ENCODE data around the gene MECP2.

Gene MECP2

GRCh38 chrX:154030266-154030665 lies 67.3 kb downstream of the MECP2 start:
- Histone ChIP-seq H3K4me1 (ENCODE audit: low read depth, poor library complexity, severe bottlenecking) (no peaks in the 10 kb centered on the region), H3K79me2 (ENCODE audit: insufficient read depth, low read depth) (no peaks in the 10 kb centered on the region; the same call in 1 of the 2 replicates), H3K27ac (no peak overlapping the region), H3K4me2 (no peak overlapping the region), H3K27me3 (ENCODE audit: insufficient read depth, low read depth) (no peaks in the 10 kb centered on the region), H2AFZ (ENCODE audit: low read depth) (no peak overlapping the region), H3K36me3 (ENCODE audit: insufficient read depth) (no peaks in the 10 kb centered on the region), H3K4me3 (IDR thresholded peaks at IDR 0.05; ENCODE audit: insufficient read depth, low read depth, low read length) (no peak overlapping the region), H4K20me1 (ENCODE audit: insufficient read depth) (no peaks in the 10 kb centered on the region), H3K9ac (no peak overlapping the region)
- no peak for TF ChIP-seq CTCF (conservative IDR thresholded peaks at IDR 0.05; ENCODE audit: low read depth, low read length)

GRCh38 chrX:154029439-154029838 lies 68.1 kb downstream of the MECP2 start:
- Histone ChIP-seq H3K4me2 (no peak overlapping the region), H3K79me2 (ENCODE audit: insufficient read depth, low read depth) (no peaks in the 10 kb centered on the region), H3K4me3 (IDR thresholded peaks at IDR 0.05; ENCODE audit: insufficient read depth, low read depth, low read length) (no peak overlapping the region), H3K27me3 (ENCODE audit: insufficient read depth, low read depth) (no peaks in the 10 kb centered on the region), H3K27ac (no peak overlapping the region), H3K36me3 (ENCODE audit: insufficient read depth) (no peaks in the 10 kb centered on the region), H3K4me1 (ENCODE audit: low read depth, poor library complexity, severe bottlenecking) (no peaks in the 10 kb centered on the region), H4K20me1 (ENCODE audit: insufficient read depth) (no peaks in the 10 kb centered on the region), H3K9ac (no peak overlapping the region), H2AFZ (ENCODE audit: low read depth) (no peak overlapping the region)
- no peak for TF ChIP-seq CTCF (conservative IDR thresholded peaks at IDR 0.05; ENCODE audit: low read depth, low read length)

GRCh38 chrX:154028502-154029184 lies 68.9 kb downstream of the MECP2 start:
- no peaks in the 10 kb centered on the region for H3K36me3 ChIP-seq (ENCODE audit: insufficient read depth)
- no peaks in the 10 kb centered on the region for H4K20me1 ChIP-seq (ENCODE audit: insufficient read depth)
- no peak overlapping the region for H2AFZ ChIP-seq (ENCODE audit: low read depth)
- no peaks in the 10 kb centered on the region for H3K79me2 ChIP-seq (ENCODE audit: insufficient read depth, low read depth)
- H3K4me1 ChIP-seq (ENCODE audit: low read depth, poor library complexity, severe bottlenecking): no peaks in the 10 kb centered on the region
- H3K4me2 ChIP-seq: no peak overlapping the region
- H3K27ac ChIP-seq: no peak overlapping the region
- H3K9ac ChIP-seq: no peak overlapping the region
- no peak for TF ChIP-seq CTCF (conservative IDR thresholded peaks at IDR 0.05; ENCODE audit: low read depth, low read length)
- H3K4me3 ChIP-seq (IDR thresholded peaks at IDR 0.05; ENCODE audit: insufficient read depth, low read depth, low read length): no peak overlapping the region
- H3K27me3 ChIP-seq (ENCODE audit: insufficient read depth, low read depth): no peaks in the 10 kb centered on the region

- Histone ChIP-seq H3K36me3 (ENCODE audit: insufficient read depth) (no peaks in the 10 kb centered on the region), H3K4me3 (IDR thresholded peaks at IDR 0.05; ENCODE audit: insufficient read depth, low read depth, low read length) (no peak overlapping the region), H3K27me3 (ENCODE audit: insufficient read depth, low read depth) (no peaks in the 10 kb centered on the region), H2AFZ (ENCODE audit: low read depth) (no peak overlapping the region), H3K4me2 (no peak overlapping the region), H3K79me2 (ENCODE audit: insufficient read depth, low read depth) (no peaks in the 10 kb centered on the region), H3K9ac (no peak overlapping the region), H3K4me1 (ENCODE audit: low read depth, poor library complexity, severe bottlenecking) (no peaks in the 10 kb centered on the region), H3K27ac (no peak overlapping the region), H4K20me1 (ENCODE audit: insufficient read depth) (no peaks in the 10 kb centered on the region)
- TF ChIP-seq CTCF (conservative IDR thresholded peaks at IDR 0.05; ENCODE audit: low read depth, low read length): no peak
These were observed 69.5 kb downstream of the MECP2 start for GRCh38 chrX:154027986-154028385.
